Left renal pelvis (tissue), 4 donors: Measurements from ENCODE around the gene NPTXR. TPM values are rescaled to one million over a fixed set of nuclear protein-coding genes. Genes with fewer than 3 reads are reported as not detected.

Source experiments
- DNase-seq, 4 donors: peaks; one replicate each; pipeline ENCODE4 v3.0.0-alpha.2; 2013; ENCODE audit warnings: low read depth in 4 of 4, low spot score in 3 of 4
- polyA plus RNA-seq, 4 donors: library from polyadenylated mRNA; unstranded; fragments of 120-200 nt; gene quantifications; one replicate each; pipeline ENCODE4 v1.2.1, GENCODE V29; 2013; ENCODE audit not compliant: insufficient read length in 4 of 4

Gene NPTXR
- polyA plus RNA-seq, 4 donors = 4.3 to 11.0 (median 4.9) TPM

DNA sequence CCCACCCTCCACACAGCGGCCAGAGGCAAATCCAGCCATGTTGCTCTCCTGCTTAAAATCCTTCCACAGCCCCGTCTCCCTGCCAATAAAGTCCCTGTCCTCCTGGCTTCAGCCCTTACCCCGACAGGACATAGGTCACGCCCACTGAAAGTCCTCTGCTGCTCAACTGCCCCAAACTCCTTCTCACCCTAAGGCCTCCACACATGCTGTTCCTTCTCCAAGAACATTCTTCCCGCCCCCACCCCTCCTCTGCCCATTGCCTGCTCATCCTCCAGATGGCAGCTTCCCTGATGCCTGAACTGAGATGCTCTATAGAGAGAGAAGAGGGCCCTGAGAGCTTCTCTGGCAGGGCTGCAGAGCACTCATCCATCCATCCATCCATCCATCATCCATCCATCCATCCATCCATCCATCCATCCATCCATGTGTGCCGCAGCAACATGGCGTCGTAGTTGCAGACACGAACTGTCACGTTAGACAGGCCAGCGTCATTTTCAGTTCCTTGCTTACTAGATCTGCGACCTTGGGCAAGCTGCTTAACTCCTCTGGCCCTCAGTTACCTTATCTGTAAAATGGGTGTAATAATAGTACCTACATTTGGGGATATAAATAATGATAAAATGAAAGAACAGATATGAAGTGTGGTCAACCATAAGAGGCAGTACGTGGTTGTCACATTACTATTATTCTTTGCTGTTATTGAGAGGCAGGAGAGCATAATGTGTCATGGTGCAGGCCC is 9.4 kb downstream of the NPTXR start:
- no peak for DNase-seq

DNA sequence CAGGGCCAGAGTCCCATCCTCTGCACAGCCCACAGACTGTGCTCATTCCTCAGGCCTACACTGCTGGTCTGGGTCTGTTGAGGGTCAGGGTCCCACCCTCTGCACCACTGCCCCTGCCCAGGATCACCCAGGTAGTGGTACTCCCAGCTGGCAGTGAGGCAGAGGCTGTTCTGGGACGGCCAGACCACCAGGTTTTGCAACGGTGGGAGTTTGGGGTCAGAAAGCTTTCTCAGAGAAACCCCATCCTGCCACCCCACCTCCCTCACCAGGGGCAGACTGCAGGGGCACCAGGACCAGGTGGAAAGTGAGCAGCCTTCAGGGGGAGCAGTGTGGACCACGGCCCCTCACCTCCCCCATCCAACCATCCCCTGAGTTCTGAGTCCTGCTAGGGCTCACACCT is 10.8 kb downstream of the NPTXR start:
- no peak for DNase-seq

DNA sequence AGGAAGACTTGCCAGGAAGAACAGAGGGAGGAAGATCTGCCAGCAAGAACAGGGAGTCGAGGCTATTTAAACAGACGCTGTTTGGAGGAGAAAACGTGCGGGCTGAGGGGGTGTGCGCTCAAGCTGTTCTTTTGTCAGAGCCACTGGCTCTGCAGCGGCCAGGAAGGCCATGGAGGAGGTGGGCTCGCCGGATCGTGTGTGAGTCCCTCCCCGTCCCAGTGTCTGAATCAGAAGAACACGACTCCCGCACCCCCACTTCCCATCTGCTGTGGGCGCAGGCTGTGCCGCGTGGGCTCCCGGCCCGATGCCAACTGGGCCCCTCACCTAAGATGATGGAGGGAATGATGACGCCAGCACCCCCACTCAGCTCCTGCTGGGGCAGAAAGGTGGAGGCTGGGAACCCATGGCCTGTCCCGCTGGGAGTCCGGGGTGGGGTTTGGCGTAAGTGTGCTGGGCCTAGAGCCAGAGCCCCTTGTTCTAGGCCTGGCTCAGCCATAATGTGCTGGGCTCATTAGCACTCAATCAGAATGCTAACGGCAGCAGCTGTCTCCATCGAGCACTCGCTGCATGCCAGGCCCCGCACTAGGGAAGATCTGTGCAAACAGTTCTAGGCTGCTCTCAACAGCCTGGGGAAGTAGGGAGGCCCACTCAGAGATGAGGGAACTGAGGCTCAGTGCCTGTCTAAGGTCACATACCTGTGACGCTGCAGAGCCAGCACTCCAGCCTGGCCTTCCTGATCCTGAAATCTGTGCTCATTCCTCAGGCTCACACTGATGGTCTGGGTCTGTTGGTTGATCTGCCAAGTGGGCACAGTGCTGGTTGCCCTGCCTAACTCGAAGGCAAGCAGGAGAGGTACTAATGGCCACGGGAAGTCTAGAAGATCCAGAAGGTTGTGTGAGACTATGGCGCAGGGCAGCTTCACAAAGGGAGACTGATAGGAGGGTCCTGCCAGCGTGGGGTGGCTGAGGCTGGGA is 11.5 kb downstream of the NPTXR start:
- no peak for DNase-seq

DNA sequence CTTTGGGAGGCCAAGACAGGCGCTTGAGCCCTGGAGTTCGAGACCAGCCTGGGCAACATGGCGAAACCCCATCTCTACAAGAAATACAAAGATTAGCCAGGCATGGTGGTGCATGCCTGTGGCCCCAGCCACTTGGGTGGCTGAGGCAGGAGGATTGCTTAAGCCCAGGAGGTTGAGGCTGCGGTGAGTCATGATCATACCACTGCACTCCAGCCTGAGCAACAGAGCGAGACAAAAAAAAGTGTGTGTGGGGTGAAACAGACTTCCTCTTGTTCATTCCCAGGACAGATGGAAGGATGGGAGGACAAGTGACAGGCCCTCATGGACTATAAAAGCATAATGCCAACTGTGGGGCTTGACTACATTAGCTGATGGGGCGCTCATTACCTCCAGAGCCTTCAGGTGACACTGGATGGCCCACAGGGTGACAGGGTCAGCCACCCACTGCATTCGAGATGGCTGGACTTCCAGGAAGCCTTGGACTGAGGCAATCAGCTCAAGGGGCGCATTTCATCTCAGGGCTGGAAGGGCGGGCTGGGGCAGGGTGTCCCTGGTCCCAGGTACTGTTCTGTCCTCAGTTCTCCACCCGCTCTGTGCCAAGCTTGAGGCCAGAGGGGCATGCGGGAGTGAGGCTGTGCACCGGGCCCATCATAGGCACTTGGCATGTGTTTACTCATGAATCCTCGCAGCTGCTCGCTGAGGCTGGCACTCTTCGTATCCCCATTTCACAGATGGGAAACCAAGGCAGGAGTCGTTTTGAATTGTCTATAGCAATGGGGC is 12.5 kb downstream of the NPTXR start:
- no peak for DNase-seq

DNA sequence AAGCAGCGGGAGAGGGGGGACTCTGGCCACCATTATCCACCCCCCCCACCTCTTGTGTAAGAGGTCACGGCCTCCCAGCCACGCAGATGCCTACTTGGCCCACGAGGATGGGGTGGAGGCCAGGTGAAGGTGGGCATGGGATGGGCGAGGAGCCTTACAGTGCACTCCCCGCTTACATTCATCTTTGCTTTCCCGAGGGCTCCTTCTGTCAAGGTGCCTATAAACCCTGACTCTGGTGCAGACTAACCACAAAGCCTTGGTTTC is 13.1 kb downstream of the NPTXR start:
- DNase-seq = no peak

DNA sequence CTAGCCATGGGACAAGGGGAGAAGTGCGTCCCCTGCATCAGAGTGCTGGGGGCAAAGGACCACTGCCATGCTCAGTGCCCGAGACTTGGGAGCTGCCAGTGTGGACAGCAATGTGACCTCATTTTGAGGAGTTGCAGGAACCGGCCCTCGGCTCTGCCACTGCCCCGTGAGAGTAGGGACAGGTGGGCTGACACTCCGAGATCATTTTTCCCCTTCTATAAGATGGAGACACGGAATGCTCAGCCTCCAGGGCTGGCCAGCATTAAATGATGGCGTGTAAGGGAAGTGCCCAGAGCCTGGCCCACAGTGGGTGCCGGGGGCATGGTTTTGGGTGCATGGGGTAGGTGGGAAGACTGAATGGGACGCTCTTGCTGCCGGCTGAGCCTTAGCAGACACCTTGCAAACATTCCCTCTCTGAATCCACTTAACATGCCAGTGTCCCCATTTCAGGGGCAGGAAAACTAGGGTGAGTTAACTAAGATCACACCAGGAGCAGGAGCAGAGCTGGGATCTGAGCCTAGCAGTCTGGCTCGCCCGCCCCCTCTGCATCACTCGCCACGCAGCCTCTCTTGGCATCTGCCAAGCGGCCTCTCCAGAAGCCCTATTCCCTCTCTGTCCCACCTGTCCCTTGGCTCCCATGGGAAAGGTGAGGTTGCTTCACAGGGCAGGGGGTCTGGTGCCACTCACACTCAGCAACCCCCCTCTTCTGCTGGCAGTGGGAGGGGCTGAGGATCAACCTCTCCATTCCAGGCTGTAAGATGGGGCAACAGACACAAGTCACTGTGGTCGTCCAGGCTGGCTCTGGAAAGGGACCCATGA is 13.6 kb downstream of the NPTXR start:
- no peak for DNase-seq

DNA sequence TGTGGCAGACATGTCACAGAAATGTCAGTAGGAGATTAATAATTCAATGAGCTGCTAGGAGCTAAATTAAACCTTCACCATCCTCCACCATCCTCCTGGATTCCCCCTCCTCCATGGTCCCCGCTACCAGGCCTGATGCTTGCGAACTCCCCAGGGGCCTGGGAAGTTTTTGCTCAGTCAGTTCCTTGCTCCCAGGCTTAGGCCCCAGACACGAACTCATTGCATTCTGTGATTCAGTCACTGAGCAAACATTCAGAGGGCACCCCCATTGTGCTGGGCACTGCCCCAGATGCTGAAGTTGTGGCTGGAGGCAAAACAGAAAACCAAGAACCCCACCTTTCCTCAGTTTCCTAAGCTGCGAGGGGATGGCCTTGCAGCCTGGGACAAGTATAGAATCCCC is 14.3 kb downstream of the NPTXR start:
- no peak for DNase-seq

DNA sequence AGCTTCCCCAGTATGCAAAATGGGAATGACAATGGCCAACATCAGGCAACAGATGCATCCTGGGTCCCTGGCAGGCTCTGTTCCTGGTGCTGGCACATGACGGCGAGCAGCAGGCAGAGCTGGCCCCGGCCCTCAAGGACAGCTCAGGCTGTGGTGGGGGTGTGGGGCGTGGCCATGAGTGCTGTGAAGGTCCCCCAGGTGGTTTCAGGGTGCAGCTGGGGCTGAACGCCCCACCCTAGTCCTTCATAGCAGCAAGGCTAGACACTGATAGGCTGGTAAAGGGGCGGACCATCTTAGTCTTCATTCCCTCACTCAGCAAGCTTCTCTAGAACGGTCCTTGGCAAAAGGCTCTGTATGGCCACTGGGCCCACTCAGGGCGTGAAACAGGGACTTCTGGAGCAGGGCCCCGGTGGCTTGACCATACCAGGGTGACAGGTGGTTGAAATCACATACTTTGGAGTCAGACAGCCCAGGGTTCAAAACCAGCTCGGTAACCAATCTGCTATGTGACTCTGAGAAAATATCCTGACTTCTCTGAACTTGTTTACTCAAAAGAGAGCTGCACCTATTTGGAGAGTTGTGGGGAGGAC is 15.1 kb downstream of the NPTXR start:
- DNase-seq = no peak

DNA sequence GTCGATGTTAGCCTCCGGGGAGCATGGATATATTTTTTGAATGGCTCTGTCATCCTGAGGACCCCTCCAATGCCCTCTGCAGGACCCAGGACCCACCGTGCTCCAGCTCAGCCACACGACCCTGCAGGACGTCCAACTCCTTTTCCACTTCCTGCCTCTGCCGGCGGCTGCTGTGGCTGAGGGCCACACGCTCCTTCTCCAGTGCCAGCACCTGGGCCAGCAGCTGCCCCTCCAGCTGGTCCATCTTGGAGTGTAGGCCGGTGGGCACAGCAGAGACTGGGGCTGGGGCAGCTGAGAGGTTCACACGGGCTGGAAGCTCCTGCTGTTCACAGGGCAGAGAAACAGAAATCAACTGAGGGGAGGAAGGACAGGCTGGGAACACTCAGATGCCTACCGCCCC is 15.6 kb downstream of the NPTXR start:
- DNase-seq = no peak

DNA sequence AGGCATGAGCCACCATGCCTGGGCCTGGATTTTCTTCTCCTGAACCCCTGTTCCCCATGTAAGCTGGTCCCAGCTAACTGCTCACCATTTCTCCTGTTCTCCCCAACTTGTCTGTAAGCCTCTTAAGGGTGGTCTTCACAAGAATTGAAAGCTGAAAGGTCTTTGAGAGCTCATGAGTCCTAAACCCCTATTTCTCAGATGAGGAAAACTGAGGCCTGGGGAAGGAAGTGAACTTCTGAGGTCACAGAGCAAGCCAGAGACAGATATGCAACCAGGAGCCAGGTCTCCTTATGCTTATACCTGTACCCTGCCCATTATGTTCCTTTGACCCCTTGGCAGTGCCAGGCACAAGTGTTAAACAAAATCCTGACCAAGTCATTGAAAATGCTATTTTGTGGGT is 16.3 kb downstream of the NPTXR start:
- no peak for DNase-seq

DNA sequence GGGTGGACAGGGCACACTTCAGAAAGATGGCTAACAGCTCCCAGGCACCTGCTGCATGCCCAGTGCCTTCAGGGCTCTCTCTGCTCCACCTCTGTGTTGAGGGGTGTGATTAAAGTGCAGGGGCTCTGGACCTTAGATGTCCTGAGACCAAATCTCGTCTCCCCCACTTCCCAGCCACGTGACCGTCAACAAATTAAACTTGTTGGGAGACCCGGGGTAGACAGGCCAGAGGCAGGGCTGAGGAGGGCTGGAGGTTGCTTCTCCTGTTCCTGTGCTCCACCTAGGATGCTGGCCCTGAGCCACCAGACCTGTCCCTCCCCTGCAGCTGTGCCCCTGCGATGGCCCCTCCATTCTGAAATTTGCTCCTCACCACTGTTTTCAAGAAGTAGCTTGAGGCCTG is 17.0 kb downstream of the NPTXR start:
- no peak for DNase-seq

DNA sequence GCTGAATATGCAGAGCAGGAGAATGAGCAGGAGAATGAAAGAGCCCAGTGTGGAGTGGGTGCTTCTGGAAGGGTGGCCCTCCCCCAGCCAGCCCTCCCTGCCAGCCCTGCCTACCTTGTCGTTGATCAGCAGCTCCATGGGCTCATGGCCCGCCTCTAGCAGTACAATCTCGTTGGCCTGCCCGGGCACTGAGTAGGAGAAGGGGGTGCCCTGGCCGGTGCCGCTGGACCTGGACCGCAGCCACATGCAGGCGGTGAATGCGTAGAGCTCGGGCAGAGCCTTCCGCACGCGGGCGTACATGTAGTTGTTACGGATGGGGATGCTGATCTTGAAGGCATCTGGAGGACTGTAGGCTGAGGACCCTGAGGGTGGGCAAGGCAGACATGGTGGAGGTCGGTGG is 17.4 kb downstream of the NPTXR start:
- no peak for DNase-seq

DNA sequence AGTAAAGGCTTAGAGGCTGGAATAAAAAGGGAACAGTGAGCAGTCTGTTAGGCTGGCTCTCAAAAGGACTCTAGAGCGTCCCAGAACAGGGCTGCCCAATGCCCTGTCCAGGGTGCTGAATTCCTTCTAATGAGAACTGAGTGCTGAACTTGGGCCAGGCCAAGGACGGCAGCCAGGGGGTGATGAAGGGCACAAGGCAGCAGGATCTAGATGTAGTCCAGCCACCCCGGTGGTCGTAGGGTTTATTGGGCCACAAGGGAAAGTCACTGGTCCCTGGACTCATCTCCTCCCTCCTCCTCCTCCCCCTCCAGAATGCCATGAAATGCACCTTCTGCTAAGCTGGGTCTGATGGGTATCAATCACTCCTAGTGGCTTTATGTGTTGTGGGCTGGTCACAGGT is 19.2 kb downstream of the NPTXR start:
- DNase-seq = peak; percentile 66 to 85 (median 74)

DNA sequence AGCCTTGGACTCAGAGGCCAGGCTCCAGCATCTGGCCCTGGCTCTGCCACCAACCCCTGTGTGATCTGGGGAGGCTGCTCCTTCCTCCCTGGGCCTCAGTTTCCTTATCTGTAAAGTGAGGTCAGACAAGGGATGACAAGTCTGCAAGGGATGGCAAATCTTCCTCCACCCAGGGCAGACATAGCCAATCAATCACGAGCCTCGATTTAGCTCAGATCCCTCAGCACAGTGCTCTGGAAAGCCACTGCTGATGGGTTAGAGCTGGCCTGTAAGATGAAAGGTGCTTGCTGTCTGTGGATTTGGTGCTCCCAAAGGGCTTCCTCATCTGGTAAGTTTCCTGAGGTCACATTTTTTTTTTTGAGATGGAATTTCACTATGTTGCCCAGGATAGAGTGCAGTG is 20.2 kb downstream of the NPTXR start:
- no peak for DNase-seq

DNA sequence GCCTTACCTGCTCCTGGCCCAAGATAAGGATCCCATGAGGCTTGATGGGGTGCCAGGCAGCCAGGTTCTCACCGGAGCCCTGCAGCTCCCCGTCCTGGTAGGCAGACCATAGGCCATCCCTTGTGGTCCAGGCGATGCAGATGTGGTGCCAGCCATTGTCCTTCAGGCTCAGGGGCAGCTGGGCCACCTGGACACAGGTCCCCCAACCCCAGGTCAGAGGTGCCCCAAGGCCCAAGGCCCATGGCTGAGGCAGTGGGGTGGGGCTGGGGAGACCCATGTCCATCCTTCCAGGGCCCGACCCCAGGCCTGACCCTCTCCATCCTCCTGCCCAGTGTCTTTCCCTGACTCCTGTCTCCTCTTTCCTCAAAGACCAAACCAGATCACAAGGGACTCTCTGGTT is 20.8 kb downstream of the NPTXR start:
- DNase-seq = no peak

DNA sequence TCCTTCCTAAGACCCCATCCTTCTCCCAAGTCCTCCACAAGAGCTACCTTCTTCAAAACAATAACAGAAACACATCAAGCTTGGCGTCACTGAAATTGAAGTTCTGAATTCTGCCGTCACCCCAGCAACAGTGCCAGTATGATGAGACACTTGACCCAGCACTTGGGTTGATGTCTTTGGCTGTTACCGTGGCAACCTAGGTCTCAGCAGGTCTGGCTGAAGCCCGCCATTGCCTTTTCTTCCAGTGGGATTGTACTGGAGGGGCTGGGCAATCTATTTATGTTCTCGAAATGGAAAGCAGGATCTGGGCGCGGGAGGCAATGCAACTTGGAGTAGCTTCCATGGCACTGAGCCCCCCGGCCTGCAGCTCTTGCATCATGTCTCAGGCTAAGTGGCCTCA is 23.8 kb downstream of the NPTXR start:
- no peak for DNase-seq

DNA sequence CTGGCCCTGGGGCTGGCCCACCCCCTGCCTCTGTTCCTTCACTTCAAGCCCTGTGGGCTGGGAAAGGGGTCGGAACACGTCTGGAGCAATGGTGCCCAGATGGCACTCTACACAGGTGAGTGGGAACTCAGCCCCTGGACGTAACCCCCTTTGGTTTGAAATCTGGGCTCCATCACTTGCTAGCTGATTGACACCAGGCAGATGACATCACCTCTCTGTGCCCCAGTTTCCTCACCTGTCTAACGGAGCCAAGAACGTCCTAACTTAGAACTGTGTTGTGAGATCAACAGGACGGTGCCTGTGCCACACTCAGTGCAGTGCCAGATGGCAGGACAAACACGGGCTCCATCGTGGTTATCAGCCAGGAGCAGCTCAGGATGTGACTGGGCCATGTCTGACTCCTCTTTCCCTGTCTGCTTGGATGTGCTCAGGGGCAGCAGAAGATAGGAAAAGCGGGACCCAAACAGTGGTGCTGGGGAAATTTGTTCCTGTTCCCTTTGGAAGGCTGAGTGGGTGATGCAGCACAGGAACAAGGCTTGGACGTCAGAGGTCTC is 24.4 kb downstream of the NPTXR start:
- no peak for DNase-seq

DNA sequence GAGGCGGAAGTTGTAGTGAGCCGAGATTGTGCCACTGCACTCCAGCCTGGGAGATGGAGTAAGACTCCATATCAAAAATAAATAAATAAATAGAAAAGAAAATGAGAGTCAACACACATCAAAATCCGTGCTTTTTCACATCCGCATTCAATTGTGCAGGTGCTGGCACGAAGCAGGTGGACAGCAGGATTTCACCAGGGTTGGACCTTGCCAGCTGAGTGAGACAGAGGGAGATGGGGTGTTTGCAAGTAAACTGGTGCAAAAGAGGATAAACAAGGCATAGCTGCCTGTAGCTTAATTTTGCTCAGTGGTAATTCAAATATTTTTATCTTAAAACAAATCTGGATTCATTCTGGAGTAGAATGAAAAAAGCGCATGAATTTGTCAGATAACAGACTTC is 26.6 kb downstream of the NPTXR start:
- DNase-seq = no peak

DNA sequence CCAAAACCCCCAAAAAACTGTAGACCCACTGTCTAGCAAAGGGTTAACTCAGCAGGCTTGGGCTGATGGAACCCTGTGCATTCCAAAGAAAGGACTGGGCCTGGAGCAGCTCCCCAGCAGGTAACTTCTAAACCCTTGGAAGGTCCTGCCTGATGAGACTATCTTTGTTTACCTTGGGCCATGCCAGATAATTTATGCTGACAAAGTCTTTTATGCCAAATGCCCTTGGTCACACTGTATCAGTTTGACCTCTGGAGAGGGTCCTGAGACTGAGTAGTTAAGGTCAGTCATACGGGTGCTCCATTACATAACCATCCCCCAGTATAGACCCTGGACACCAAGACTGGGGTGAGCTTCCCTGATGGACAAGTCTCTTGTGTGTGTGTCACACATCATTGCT is 28.0 kb downstream of the NPTXR start:
- no peak for DNase-seq

DNA sequence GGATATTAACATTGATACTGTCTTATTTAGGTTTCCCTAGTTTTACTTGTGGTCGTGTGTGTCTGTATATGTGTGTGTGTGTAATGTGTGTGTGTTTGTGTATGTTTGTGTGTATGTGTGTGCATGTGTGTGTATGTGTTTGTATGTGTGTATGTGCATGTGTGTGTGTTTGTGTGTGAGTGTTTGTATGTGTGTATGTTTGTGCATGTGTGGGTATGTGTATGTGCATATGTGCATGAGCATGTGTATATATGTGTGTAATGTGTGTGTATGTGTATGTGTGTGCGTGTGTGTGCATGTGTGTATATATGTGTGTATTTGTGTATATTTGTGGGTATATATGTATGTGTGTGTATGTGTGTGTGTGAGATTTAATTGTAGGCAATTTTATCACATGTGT is 32.6 kb downstream of the NPTXR start:
- DNase-seq = no peak
